GM18505 (cell line): Measurements from ENCODE around the gene POU4F2.
"Not testable (repeated sequence)": the region's sequence is repeated elsewhere in the genome, so short reads cannot be mapped to it uniquely, and the experiment has no call there.

Experiments used
- ATAC-seq: cut with Tn5 transposase; IDR thresholded peaks from one replicate; pipeline ENCODE4 v1.9.1; 2021; ENCODE audit not compliant: unreplicated experiment
- POLR2A ChIP-seq: IDR thresholded peaks from 4 replicates; pipeline ENCODE4 v1.6.1; 2011; ENCODE audit warnings: borderline replicate concordance; ENCODE audit not compliant: insufficient read depth, insufficient read length; ENCODE audit errors: extremely low read depth

The POU4F2 gene

DNA sequence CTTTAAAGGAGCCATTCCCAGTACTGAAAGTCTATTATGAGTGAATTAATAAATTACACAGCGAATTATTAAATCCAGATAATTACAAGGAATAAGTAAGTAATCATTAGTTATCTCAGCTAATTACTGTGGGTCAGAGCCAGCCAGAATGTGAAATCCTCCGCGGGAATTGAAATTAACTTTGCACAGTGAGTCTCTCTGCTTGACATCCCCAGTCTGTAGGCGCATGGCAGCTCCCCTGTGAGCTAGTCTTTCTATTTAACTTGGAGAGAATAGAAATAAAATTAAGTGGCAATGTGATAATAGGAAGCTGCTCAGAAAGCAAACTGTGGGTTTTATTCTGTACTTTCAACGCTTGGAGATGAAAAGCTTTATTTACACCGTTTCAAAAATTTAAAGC is 7.2 kb downstream of the POU4F2 start:
- TF ChIP-seq POLR2A = no peak
- ATAC-seq = no peak

DNA sequence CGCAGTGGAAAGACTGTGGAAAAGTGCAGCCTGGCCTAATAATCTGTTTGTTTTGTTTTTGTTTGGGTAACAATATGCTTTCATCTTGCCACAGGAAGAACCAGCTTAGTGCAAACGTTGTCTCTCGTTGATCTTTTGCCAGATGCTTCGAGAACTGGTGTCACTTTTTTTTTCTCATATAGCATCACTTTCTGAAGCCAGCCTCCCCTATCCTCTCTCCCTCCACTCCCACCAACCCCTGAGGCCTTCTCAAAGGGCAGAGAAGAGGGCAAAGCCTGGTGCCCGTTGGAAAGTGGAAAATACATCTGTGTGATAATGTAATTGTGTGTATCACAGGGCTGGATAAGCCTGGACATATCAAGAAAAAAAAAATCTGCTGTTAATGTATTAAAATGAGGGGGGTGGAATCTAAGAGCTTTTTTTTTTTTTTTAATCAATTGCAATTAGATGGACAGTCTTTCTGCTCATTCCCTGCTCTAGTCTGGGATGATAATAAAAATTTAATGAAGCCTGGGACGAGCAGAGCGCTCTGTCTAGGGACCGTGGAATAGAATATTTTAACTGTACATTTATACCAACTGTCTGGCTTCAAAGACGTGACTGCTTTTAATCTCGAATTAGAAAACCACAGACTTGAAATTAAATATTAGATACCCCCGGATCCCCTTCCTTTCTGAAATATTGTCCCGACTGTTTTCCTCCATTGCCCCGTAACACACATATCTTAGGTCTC is 8.1 kb downstream of the POU4F2 start:
- ATAC-seq = no peak

DNA sequence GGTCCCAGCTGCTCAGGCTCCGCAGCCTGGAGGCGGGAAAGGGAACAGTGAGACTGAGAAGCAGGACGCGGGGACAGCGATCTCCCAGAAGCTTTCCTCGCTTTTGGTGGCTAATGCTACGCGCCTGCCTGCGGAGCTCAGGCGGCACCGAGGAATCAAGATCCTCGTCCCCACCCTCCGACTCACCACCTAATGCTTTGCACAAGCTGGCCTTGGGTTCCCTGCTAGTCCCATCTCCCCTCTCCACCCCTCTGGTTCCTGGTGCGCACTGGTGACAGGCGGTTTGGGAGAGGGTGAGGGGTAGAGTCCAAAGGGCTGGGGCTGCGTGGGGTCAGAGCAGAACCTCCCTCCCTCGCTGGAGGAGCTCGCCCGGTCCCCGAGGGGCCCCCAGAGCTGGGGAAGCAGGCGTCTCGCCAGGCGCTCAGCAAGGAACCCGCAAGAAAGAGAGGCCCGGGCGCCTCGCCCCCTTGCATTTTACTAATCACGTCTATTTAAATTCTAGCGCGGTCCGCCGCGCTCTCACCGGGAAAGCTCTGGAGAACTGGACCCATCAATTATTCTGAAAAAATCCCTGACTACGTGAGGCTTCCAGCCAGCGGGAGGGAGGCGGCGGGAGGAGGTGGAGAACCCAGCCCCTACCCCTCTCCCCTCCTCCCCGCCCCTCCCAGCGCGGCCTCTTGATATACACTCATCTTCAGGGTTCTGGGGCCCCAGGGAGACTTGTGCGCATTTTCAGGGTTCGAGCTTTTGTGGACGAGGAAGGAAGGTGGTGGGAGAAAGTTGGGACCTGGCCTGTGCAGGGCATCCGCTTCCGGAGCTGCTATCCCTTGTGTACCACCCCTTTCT is 9.1 kb downstream of the POU4F2 start:
- TF ChIP-seq POLR2A = no peak
- no peak for ATAC-seq

More for the DNA sequence above, 8.1 kb downstream of the POU4F2 start:
- TF ChIP-seq POLR2A = no peak

DNA sequence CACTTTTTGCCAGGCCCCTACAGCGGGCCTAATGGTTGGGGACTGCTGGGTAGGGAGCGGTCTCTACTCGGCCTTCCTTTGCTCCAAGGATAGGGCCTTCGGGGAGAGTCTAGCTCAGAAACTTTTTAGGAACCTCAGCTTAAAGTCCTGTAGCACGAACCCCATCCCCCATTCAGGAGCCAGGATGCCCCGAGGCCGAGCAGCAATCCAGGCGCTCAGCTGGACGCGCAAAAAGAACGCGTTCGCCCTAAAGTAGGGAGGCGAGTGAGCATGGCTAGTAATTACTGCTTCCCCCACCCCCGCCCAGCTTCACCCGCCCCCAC is 9.7 kb downstream of the POU4F2 start:
- TF ChIP-seq POLR2A = no peak
- ATAC-seq = no peak

DNA sequence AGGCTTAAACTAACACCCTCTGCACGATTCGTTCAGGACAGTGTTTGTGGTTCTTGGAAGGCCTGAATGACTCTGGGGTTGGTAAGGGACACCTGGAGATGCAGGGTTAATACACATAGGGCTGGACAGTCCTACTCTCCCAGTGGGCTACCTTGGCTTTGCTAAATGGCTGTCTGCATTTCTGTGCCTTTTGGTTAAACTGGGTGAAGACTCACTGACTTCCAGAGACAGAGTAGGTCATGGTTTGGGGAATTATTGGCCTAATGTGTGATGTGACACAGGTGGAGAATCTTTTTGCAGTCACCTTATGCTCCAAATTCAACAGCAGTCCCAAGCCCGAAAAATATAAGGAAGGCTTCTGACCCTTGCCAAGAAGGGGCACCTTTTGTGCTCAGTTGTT is 10.5 kb downstream of the POU4F2 start:
- TF ChIP-seq POLR2A = no peak
- ATAC-seq = no peak

DNA sequence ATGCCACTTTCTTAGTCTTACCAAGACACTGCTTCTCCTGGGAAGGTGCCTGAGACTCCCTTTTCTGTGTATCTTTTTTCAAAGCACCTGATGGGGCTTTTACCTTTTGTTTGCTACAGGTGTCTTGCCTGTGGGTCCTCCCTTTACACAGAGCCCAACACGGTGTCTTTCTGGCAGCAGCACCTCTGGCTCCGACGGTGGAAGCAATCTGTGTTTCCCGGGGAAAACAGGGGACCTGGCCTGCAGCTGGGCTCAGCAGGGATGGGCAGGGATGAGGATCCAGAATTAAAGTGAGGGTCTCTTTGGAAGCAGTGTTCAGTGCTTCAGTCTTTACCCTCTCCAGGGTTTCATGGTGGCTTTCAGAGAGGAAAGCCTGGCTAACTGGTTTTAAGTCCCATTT is 11.3 kb downstream of the POU4F2 start:
- no peak for ATAC-seq
- TF ChIP-seq POLR2A = no peak

DNA sequence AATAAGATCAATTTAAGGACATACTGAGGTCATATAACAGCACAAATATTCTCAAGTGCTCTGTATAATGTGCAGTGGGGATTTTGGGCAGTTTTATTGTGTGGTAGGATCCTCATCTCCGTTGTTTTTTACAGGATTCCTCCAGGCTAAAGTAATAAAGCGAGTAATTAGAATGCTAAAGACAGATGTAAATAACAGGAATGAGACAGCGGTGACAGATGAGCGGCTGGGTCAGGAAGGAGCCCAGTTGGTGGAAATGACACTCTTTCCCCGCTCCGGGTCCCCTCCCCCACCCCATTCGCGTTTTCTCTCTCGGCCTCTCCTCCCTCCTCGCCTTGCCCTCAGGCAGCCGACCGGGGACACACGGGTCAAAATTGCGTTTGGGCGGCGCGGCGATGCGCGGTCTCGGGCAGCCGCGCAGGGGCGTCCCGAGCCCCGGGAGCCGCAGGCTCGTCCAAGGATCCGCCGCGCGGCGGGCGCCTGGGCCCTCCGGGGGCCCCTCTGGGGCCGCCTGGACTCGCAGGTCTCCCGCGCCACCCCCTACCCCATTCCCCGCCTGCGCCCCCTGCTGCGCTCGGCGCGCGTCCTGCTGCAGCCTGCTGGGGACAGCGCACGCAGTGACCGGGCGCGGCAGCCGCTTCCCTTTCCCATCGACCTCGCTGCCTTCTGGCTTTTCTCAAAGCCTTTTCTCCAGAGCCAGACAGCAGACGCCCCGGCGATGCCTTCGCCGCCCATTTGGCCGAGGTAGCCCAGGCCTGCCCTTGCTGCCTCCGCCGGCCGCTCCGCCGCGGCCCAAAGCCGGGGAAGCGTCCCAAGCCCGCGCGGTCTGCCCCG is 16.2 kb downstream of the POU4F2 start:
- no peak for ATAC-seq
- no peak for TF ChIP-seq POLR2A

DNA sequence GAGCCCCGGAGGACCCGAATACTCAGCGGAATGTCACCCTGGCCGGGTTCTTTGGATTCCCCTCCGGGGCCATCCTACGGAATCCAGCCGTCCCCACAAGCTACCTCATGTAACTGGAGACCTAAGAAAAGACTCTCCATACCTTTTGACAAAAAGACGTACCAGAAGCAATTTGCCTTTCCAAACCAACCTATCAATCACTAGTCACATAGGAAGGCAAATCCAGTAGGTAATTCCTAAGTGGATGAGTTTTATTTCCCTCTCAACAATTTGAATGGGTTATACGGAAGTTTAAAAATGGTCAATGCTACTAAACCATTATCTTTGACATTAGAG is 16.8 kb downstream of the POU4F2 start:
- no peak for ATAC-seq
- no peak for TF ChIP-seq POLR2A

DNA sequence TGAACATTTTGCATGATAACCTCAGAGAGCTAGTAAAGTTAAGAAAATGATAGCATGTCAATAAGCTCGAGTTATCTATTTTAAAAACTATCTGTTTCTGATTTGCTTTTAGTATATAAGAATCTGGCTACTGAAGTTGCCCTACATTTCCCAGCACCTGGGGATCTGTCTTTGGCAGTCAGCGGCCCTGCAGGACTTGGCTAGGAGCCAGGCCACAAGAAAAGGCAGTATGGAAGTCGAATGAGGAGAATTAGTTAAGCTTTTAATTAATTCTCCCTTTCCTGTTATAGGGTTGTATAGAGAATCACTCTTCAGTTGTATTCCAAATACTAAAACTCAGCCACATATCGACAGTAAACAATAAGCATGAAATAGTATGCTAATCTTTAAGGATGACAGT is 22.7 kb downstream of the POU4F2 start:
- ATAC-seq = no peak
- TF ChIP-seq POLR2A = no peak

DNA sequence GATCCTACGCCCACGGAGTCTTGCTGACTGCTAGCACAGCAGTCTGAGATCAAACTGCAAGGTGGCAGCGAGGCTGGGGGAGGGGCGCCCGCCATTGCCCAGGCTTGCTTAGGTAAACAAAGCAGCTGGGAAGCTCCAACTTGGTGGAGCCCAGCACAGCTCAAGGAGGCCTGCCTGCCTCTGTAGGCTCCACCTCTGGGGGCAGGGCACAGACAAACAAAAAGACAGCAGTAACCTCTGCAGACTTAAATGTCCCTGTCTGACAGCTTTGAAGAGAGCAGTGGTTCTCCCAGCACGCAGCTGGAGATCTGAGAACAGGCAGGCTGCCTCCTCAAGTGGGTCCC is 25.2 kb downstream of the POU4F2 start:
- ATAC-seq = not testable (repeated sequence)

DNA sequence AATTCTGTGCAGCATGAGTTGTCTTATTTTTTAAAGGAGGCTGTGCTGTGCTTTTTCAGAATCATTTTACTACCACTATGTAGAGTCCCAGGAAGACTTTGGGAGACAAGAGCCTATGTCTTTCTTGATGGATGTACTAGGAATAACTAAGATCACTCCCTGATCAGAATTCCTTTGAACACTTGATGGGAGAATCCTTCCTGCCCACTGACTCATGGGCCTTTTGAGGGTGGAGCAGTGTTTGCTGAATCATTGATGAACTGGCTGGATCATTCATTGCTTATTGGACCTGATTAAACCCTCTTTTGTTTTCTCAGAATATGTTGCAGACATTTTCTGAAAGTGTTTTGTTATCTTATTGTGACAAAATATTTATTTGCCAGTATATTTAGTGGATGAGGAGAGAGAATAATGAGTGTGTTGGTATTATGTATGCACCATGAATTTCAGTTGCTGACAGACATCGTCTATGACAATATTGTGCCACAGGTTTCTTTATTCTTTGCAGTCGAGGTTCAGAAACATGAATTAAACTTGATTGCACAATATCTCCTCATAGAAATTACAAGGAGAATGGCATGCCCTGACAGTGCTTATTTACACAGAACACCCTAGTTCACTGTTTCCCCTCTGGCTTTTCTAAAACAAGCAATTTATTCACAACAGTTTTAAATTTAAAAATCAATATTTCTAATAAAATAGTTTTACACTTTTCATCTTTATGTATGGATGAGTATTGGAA is 36.3 kb downstream of the POU4F2 start:
- ATAC-seq = no peak
- TF ChIP-seq POLR2A = no peak
